SK-N-SH (cell line): ENCODE results near the gene PHKG2. TPM values are rescaled to one million over a fixed set of nuclear protein-coding genes. Genes with fewer than 3 reads are reported as not detected.

ENCODE experiments used
- CTCF ChIA-PET: fragments of 300-600, 350-600 bp; formaldehyde crosslinking; extraction: SDS; loops from one replicate; lab custom pipeline; 2021; lab: Yijun Ruan, JAX
- POLR2A ChIA-PET: fragments of 350-600 bp; sonication (Branson Sonifier 250); formaldehyde crosslinking; extraction: SDS; loops from one replicate; lab custom pipeline; 2020; ENCODE audit warnings: antibody characterized with exemption, inconsistent platforms; lab: Yijun Ruan, JAX
- DNase-seq: peaks from one replicate; pipeline ENCODE4 v3.0.0; 2012
- H2AFZ ChIP-seq: fragments of 200-600 bp; sonication (generic); 2 replicates; pipeline ENCODE4 v1.8.1; 2016; ENCODE audit warnings: antibody characterized with exemption, mild to moderate bottlenecking, low read depth
- H3F3A ChIP-seq: fragments of 200-600 bp; sonication (generic); replicated peaks from 2 replicates; pipeline ENCODE3; 2016; ENCODE audit warnings: antibody characterized with exemption, mild to moderate bottlenecking; ENCODE audit not compliant: insufficient read depth
- H3K27ac ChIP-seq, 2 experiments: fragments of 200-500 bp in 1 of 2; fragments of 200-600 bp in 1 of 2; sonication (Bioruptor generic) in 1 of 2; sonication (generic), shearing (Covaris generic) in 1 of 2; 2 replicates each; pipeline versions ENCODE4 v1.5.1 to v1.6.1; 2014 to 2016; ENCODE audit warnings: low read depth in 2 of 2, inconsistent platforms in 1 of 2, low read length in 1 of 2, mild to moderate bottlenecking in 1 of 2, mixed read lengths in 1 of 2
- H3K27me3 ChIP-seq: fragments of 200-600 bp; sonication (generic), shearing (Covaris generic); 2 replicates; pipeline ENCODE4 v1.6.1; 2016; ENCODE audit warnings: mixed run types; ENCODE audit not compliant: insufficient read depth
- H3K36me3 ChIP-seq, 2 experiments: fragments of 200-500 bp in 1 of 2; fragments of 200-600 bp in 1 of 2; sonication (Bioruptor generic) in 1 of 2; sonication (generic) in 1 of 2; replicated peaks in 1 of 2; 2 replicates each; pipeline versions ENCODE3 to v1.5.1; 2014 to 2016; ENCODE audit warnings: low read length in 1 of 2, mild to moderate bottlenecking in 1 of 2; ENCODE audit not compliant: insufficient read depth in 2 of 2, control insufficient read depth in 1 of 2
- H3K4me1 ChIP-seq, 2 experiments: fragments of 200-500 bp in 1 of 2; fragments of 200-600 bp in 1 of 2; sonication (Bioruptor generic) in 1 of 2; sonication (generic), shearing (Covaris generic) in 1 of 2; 2 replicates each; pipeline versions ENCODE4 v1.5.1 to v1.6.1; 2014 to 2016; ENCODE audit warnings: low read depth in 1 of 2, low read length in 1 of 2, mixed run types in 1 of 2; ENCODE audit not compliant: insufficient read depth in 2 of 2, control insufficient read depth in 1 of 2
- H3K4me2 ChIP-seq: fragments of 200-600 bp; sonication (generic), shearing (Covaris generic); 2 replicates; pipeline ENCODE4 v1.6.1; 2017; ENCODE audit warnings: mixed run types
- H3K4me3 ChIP-seq, 2 experiments: fragments of 200-500 bp in 1 of 2; fragments of 200-600 bp in 1 of 2; sonication (Bioruptor generic) in 1 of 2; sonication (generic), shearing (Covaris generic) in 1 of 2; 2 replicates each; pipeline versions ENCODE4 v1.5.1 to v1.8.1; 2014 to 2016; ENCODE audit warnings: low read depth in 2 of 2, inconsistent platforms in 1 of 2, low read length in 1 of 2, mild to moderate bottlenecking in 1 of 2, mixed read lengths in 1 of 2, moderate library complexity in 1 of 2
- H3K79me2 ChIP-seq: fragments of 200-600 bp; sonication (generic); 2 replicates; pipeline ENCODE4 v1.8.1; 2017; ENCODE audit warnings: mild to moderate bottlenecking; ENCODE audit not compliant: insufficient read depth
- H3K9ac ChIP-seq: fragments of 200-600 bp; sonication (generic); 2 replicates; pipeline ENCODE4 v1.6.1; 2017; ENCODE audit warnings: mixed run types
- H3K9me2 ChIP-seq: fragments of 200-600 bp; sonication (generic); 2 replicates; pipeline ENCODE4 v1.6.1; 2017; ENCODE audit warnings: mixed run types
- H3K9me3 ChIP-seq: fragments of 200-600 bp; sonication (generic); 2 replicates; pipeline ENCODE4 v1.6.1; 2017; ENCODE audit warnings: mixed run types, mild to moderate bottlenecking, moderate library complexity
- H4K20me1 ChIP-seq: fragments of 200-600 bp; sonication (generic); 2 replicates; pipeline ENCODE4 v1.6.1; 2017; ENCODE audit warnings: mild to moderate bottlenecking, mixed run types; ENCODE audit not compliant: insufficient read depth
- CHD2 ChIP-seq: fragments of 150-350 bp; IDR thresholded peaks from 2 replicates; pipeline ENCODE4 v1.6.1; 2018; ENCODE audit warnings: low read length; ENCODE audit not compliant: partially characterized antibody
- ELF1 ChIP-seq: IDR thresholded peaks from 2 replicates; pipeline ENCODE4 v1.4.0; 2012
- EP300 ChIP-seq, 2 experiments: IDR thresholded peaks; 2 replicates each; pipeline versions ENCODE4 v1.4.0 to v1.6.1; 2012; ENCODE audit warnings: borderline replicate concordance in 1 of 2, low read depth in 1 of 2, low read length in 1 of 2
- GATA2 ChIP-seq: sonication (generic); formaldehyde crosslinking; IDR thresholded peaks from 2 replicates; pipeline ENCODE4 v1.5.0; 2020; ENCODE audit warnings: mild to moderate bottlenecking, missing genetic modification reagents
- MXI1 ChIP-seq: IDR thresholded peaks from 2 replicates; pipeline ENCODE4 v1.6.1; 2012; ENCODE audit warnings: mild to moderate bottlenecking, low read depth, low read length, improper control_type of control experiment
- NFIC ChIP-seq: IDR thresholded peaks from 2 replicates; pipeline ENCODE4 v1.4.0; 2012; ENCODE audit warnings: borderline replicate concordance
- PBX3 ChIP-seq: IDR thresholded peaks from 2 replicates; pipeline ENCODE4; 2012
- POLR2AphosphoS5 ChIP-seq: IDR thresholded peaks from 2 replicates; pipeline ENCODE4 v1.6.1; 2012; ENCODE audit warnings: low read depth, low read length
- RFX5 ChIP-seq: IDR thresholded peaks from 2 replicates; pipeline ENCODE4 v1.6.1; 2012; ENCODE audit warnings: mild to moderate bottlenecking, improper control_type of control experiment, low read length
- RXRA ChIP-seq: IDR thresholded peaks from 2 replicates; pipeline ENCODE4 v1.4.0; 2012; ENCODE audit warnings: low read depth, mild to moderate bottlenecking, borderline replicate concordance
- ZBTB33 ChIP-seq: IDR thresholded peaks from 2 replicates; pipeline ENCODE4 v1.4.0; 2012; ENCODE audit warnings: low read depth, borderline replicate concordance
- WGBS: methylation state at CpG from one replicate; pipeline ENCODE4 v1.1.6; 2017; ENCODE audit warnings: low lambda C conversion rate; 5-methylcytosine and 5-hydroxymethylcytosine counted together
- polyA plus RNA-seq, 3 experiments: library from polyadenylated mRNA; depleted of rRNA; stranded (reverse); fragments of >200 nt; gene quantifications; 2 replicates each; pipeline ENCODE4 v1.2.3, GENCODE V29; 2012
- TF ChIP-seq, protein P1 (sequence below): fragments of 150-350 bp; IDR thresholded peaks from 2 replicates; pipeline ENCODE4 v1.6.1; 2016; ENCODE audit warnings: mild to moderate bottlenecking, low read depth, low read length
- TF ChIP-seq, protein P2 (sequence below): fragments of 200-600 bp; sonication (generic); IDR thresholded peaks from 2 replicates; pipeline ENCODE4 v1.6.1; 2017; ENCODE audit warnings: antibody characterized with exemption, mild to moderate bottlenecking, moderate library complexity

Gene PHKG2
- polyA plus RNA-seq, 1 of the 3 experiments (the other 2 are of a cell fraction), result 45.8 TPM

DNA sequence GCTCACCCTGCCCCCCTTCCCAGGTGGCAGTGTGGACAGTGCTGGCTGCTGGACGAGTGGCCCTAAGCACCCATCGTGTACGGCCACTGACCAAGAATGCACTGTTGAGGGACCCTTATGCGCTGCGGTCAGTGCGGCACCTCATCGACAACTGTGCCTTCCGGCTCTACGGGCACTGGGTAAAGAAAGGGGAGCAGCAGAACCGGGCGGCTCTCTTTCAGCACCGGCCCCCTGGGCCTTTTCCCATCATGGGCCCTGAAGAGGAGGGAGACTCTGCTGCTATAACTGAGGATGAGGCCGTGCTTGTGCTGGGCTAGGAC is 8.5 kb downstream of the PHKG2 start:
- H3K36me3 ChIP-seq, result peaks cover 8 to 49% of the 10 kb centered on the region in 2 experiments
- H3F3A ChIP-seq, result peaks cover 6% of the 10 kb centered on the region
- no peak overlapping the region for H3K4me2 ChIP-seq
- no peaks in the 10 kb centered on the region for H3K9me2 ChIP-seq
- CTCF ChIA-PET, result no interaction called here
- 92% methylated on average over 13 of the region's 13 CpGs for WGBS
- peaks cover 13% of the 10 kb centered on the region; the same call in 1 of the 2 replicates for H3K79me2 ChIP-seq
- DNase-seq, result no peak
- no peaks in the 10 kb centered on the region for H3K9me3 ChIP-seq
- H3K27me3 ChIP-seq, result no peaks in the 10 kb centered on the region
- no peak overlapping the region for H3K4me3 ChIP-seq
- no peak overlapping the region for H2AFZ ChIP-seq
- H3K27ac ChIP-seq, result no peak overlapping the region
- H3K4me1 ChIP-seq, result peaks cover 7 to 12% of the 10 kb centered on the region in 2 experiments; a peak in 3 of 4 replicates
- no peaks in the 10 kb centered on the region for H4K20me1 ChIP-seq
- no peak overlapping the region for H3K9ac ChIP-seq
- TF ChIP-seq RXRA (no peak), PBX3 (no peak), GATA2 (no peak), EP300 (IDR thresholded peaks at IDR 0.05; ENCODE audit: borderline replicate concordance in 1 of 2, low read depth in 1 of 2, low read length in 1 of 2) (no peak), MXI1 (no peak), NFIC (no peak), CHD2 (no peak), POLR2AphosphoS5 (no peak), ZBTB33 (no peak)
- TF ChIP-seq, protein P1, sequence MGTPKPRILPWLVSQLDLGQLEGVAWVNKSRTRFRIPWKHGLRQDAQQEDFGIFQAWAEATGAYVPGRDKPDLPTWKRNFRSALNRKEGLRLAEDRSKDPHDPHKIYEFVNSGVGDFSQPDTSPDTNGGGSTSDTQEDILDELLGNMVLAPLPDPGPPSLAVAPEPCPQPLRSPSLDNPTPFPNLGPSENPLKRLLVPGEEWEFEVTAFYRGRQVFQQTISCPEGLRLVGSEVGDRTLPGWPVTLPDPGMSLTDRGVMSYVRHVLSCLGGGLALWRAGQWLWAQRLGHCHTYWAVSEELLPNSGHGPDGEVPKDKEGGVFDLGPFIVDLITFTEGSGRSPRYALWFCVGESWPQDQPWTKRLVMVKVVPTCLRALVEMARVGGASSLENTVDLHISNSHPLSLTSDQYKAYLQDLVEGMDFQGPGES, result no peak
- POLR2A ChIA-PET, result interaction anchor here (0.7 kb wide), 1 partner anchor 12 kb away, joined by 3 read pairs; no protein-coding TSS in a partner anchor

DNA sequence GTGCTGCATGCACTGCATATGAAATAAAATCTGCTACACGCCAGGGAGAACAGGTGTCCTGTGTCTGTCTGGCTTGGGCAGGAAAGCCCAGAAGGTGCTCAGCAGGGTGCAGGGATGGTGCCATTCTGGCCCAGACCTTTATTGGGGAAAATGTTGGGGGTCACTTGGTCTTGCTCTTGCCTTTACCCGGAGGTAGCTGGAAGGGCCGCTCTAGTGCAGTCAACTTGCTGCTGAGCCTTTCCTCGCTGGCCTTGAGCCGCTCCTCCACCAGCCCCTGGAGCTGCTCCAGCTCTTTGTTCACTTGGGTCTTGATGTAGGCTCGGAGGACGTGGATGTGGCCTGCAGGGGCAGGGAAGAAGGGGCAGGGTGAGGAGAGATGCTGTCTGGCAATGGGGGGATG is 9.1 kb downstream of the PHKG2 start:
- no peak overlapping the region for H2AFZ ChIP-seq
- H3K9me3 ChIP-seq, result no peaks in the 10 kb centered on the region
- H3K4me2 ChIP-seq, result no peak overlapping the region
- CTCF ChIA-PET, result no interaction called here
- 84% methylated on average over 6 of the region's 7 CpGs for WGBS
- no peaks in the 10 kb centered on the region for H4K20me1 ChIP-seq
- TF ChIP-seq RFX5, result no peak
- no peak for TF ChIP-seq MXI1
- no peak for TF ChIP-seq ELF1
- TF ChIP-seq, protein P2, sequence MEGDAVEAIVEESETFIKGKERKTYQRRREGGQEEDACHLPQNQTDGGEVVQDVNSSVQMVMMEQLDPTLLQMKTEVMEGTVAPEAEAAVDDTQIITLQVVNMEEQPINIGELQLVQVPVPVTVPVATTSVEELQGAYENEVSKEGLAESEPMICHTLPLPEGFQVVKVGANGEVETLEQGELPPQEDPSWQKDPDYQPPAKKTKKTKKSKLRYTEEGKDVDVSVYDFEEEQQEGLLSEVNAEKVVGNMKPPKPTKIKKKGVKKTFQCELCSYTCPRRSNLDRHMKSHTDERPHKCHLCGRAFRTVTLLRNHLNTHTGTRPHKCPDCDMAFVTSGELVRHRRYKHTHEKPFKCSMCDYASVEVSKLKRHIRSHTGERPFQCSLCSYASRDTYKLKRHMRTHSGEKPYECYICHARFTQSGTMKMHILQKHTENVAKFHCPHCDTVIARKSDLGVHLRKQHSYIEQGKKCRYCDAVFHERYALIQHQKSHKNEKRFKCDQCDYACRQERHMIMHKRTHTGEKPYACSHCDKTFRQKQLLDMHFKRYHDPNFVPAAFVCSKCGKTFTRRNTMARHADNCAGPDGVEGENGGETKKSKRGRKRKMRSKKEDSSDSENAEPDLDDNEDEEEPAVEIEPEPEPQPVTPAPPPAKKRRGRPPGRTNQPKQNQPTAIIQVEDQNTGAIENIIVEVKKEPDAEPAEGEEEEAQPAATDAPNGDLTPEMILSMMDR, result no peak
- peaks cover 16% of the 10 kb centered on the region for H3K79me2 ChIP-seq
- H3F3A ChIP-seq, result peaks cover 7% of the 10 kb centered on the region
- POLR2A ChIA-PET, result interaction anchor here (0.7 kb wide), 1 partner anchor 11 kb away, joined by 3 read pairs; no protein-coding TSS in a partner anchor
- no peak for DNase-seq
- no peak overlapping the region for H3K4me3 ChIP-seq
- no peak overlapping the region for H3K9ac ChIP-seq
- H3K27ac ChIP-seq, result no peak overlapping the region
- H3K36me3 ChIP-seq, result peaks cover 8 to 49% of the 10 kb centered on the region in 2 experiments
- no peaks in the 10 kb centered on the region for H3K9me2 ChIP-seq
- no peaks in the 10 kb centered on the region for H3K27me3 ChIP-seq
- peaks cover 7 to 12% of the 10 kb centered on the region in 2 experiments; a peak in 3 of 4 replicates for H3K4me1 ChIP-seq
